ENCODE measurements around the gene WARS2. TPM values are rescaled to one million over a fixed set of nuclear protein-coding genes. Genes with fewer than 3 reads are reported as not detected.

The WARS2 gene
- total RNA-seq, 2 experiments from 2014 or later: 7.0 to 11.0 TPM

- POLR2A ChIA-PET: interaction anchor here (0.6 to 0.7 kb wide), 2 partner anchors 12 to 13 kb away, joined by 3 to 4 read pairs; no protein-coding TSS in a partner anchor
- intact Hi-C loops (cut with micrococcal nuclease; ENCODE audit: unreplicated experiment): no loop called here
- Histone ChIP-seq H3K27ac (ENCODE audit: low read depth, low read length, poor library complexity, severe bottlenecking) (no peak overlapping the region), H3K4me1 (ENCODE audit: insufficient read depth, low read length, poor library complexity, severe bottlenecking) (no peaks in the 10 kb centered on the region), H3K36me3 (ENCODE audit: insufficient read depth, low read length) (no peaks in the 10 kb centered on the region), H4K20me1 (ENCODE audit: insufficient read depth, low read length) (no peaks in the 10 kb centered on the region), H3K9me2 (ENCODE audit: insufficient read depth, low read length) (no peaks in the 10 kb centered on the region), H3K4me2 (ENCODE audit: low read length) (no peak overlapping the region), H3K9me3 (ENCODE audit: low read length) (no peaks in the 10 kb centered on the region), H2AFZ (ENCODE audit: low read length) (no peak overlapping the region), H3K79me2 (ENCODE audit: insufficient read depth, low read depth, low read length) (no peaks in the 10 kb centered on the region), H3K4me3 (ENCODE audit: low read depth, low read length, poor library complexity, severe bottlenecking) (no peak overlapping the region)
- no peak for DNase-seq (ENCODE audit: low spot score)
- no TSS peak for BruUV-seq (replicated peaks)
- TF ChIP-seq EZH2phosphoT487 (IDR thresholded peaks at IDR 0.05; ENCODE audit: borderline replicate concordance, low read depth, low read length) (no peak), CTCF (conservative IDR thresholded peaks at IDR 0.05; ENCODE audit: low read length) (no peak)
- CTCF ChIA-PET (ENCODE audit: unreplicated experiment): interaction anchor here (1.1 kb wide), 1 partner anchor 26 kb away, joined by 3 read pairs; the partner anchor contains the start of gene WARS2
These were observed 25.7 kb downstream of the WARS2 start for GRCh38 chr1:119114786-119115185.

- Histone ChIP-seq H3K4me1 (ENCODE audit: insufficient read depth, low read length, poor library complexity, severe bottlenecking) (no peaks in the 10 kb centered on the region), H3K4me2 (ENCODE audit: low read length) (no peak overlapping the region), H3K4me3 (ENCODE audit: low read depth, low read length, poor library complexity, severe bottlenecking) (no peak overlapping the region), H3K9me2 (ENCODE audit: insufficient read depth, low read length) (no peaks in the 10 kb centered on the region), H3K36me3 (ENCODE audit: insufficient read depth, low read length) (no peaks in the 10 kb centered on the region), H3K79me2 (ENCODE audit: insufficient read depth, low read depth, low read length) (no peaks in the 10 kb centered on the region), H3K9me3 (ENCODE audit: low read length) (no peaks in the 10 kb centered on the region), H3K27ac (ENCODE audit: low read depth, low read length, poor library complexity, severe bottlenecking) (no peak overlapping the region), H4K20me1 (ENCODE audit: insufficient read depth, low read length) (no peaks in the 10 kb centered on the region), H2AFZ (ENCODE audit: low read length) (no peak overlapping the region)
- POLR2A ChIA-PET: interaction anchor here (0.6 kb wide), 1 partner anchor 13 kb away, joined by 3 read pairs; no protein-coding TSS in a partner anchor
- no peak for DNase-seq (ENCODE audit: low spot score)
- TF ChIP-seq EZH2phosphoT487 (IDR thresholded peaks at IDR 0.05; ENCODE audit: borderline replicate concordance, low read depth, low read length) (no peak), CTCF (conservative IDR thresholded peaks at IDR 0.05; ENCODE audit: low read length) (no peak)
- CTCF ChIA-PET (ENCODE audit: unreplicated experiment): no interaction called here
- intact Hi-C loops (cut with micrococcal nuclease; ENCODE audit: unreplicated experiment): no loop called here
- no TSS peak for BruUV-seq (replicated peaks)
These were observed 27.7 kb downstream of the WARS2 start for GRCh38 chr1:119112791-119113190.

GRCh38 chr1:119112244-119112643 is 28.2 kb downstream of the WARS2 start:
- Histone ChIP-seq H3K27ac (ENCODE audit: low read depth, low read length, poor library complexity, severe bottlenecking) (no peak overlapping the region), H3K4me3 (ENCODE audit: low read depth, low read length, poor library complexity, severe bottlenecking) (no peak overlapping the region), H3K4me2 (ENCODE audit: low read length) (no peak overlapping the region), H3K9me2 (ENCODE audit: insufficient read depth, low read length) (no peaks in the 10 kb centered on the region), H4K20me1 (ENCODE audit: insufficient read depth, low read length) (no peaks in the 10 kb centered on the region), H3K79me2 (ENCODE audit: insufficient read depth, low read depth, low read length) (no peaks in the 10 kb centered on the region), H3K36me3 (ENCODE audit: insufficient read depth, low read length) (no peaks in the 10 kb centered on the region), H2AFZ (ENCODE audit: low read length) (no peak overlapping the region), H3K4me1 (ENCODE audit: insufficient read depth, low read length, poor library complexity, severe bottlenecking) (no peaks in the 10 kb centered on the region), H3K9me3 (ENCODE audit: low read length) (no peaks in the 10 kb centered on the region)
- DNase-seq (ENCODE audit: low spot score): no peak
- ChIA-PET POLR2A (interaction anchor here (0.6 kb wide), 1 partner anchor 14 kb away, joined by 3 read pairs; no protein-coding TSS in a partner anchor), CTCF (ENCODE audit: unreplicated experiment) (no interaction called here)
- BruUV-seq (replicated peaks): no TSS peak
- TF ChIP-seq CTCF (conservative IDR thresholded peaks at IDR 0.05; ENCODE audit: low read length) (no peak), EZH2phosphoT487 (IDR thresholded peaks at IDR 0.05; ENCODE audit: borderline replicate concordance, low read depth, low read length) (no peak)
- intact Hi-C loops (cut with micrococcal nuclease; ENCODE audit: unreplicated experiment): no loop called here
